Measurements from ENCODE around the gene CC2D1A.

CC2D1A gene

DNA sequence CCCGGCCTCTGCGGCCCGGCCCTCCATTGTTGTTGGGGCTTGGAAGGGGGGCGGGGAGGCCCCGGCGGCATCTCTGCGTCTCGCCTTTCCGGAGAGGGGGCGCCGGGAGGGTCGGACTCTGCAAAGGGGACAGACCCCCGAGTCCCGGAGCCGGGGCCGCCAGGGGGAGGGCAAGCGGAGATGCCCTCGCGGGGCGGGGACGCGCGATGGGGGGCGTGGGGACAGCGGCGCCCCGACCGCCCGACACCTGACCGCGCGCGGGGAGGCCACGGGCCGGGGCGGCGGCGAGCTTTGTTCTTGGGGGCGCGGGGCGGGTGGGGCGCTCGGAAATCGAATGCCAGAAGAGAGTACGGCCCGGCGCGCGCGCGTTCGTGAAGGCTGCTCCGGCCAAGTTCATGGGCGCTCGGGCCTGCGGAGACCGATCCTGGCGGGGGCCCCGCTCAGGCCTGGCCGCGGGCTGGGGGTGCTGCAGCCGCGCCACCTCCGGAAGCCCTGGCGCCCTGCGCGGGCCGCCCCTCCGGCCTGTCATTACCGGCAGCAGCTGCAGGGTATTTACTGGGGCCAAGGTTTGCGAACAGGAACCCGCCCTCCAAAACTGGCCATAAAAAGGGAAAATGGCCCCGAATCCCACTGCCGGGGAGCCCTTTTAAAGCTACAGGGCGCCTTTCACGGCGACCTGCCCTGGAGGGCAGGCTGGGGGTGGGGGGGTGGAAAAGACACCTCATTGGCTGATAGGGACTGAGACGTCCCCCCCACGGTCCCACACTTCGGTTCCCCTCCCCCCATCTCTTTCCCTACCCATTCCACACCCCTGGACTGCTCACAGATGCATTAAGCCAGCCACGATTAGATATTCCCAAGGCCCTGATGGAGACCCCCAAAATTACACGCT, 40.2 kb upstream of the CC2D1A start:
- Histone ChIP-seq H3K4me3 (ENCODE audit: low read length in 2 of 2) (peak overlapping the region; percentile 62), H3K27ac (ENCODE audit: low read depth in 2 of 2, low read length in 2 of 2) (no peak overlapping the region), H3K27me3 (ENCODE audit: control insufficient read depth in 2 of 2, insufficient read depth in 2 of 2, low read length in 2 of 2) (peaks cover 3 to 4% of the 10 kb centered on the region in 2 donors), H3K9me3 (ENCODE audit: control insufficient read depth in 2 of 2, low read length in 2 of 2) (no peaks in the 10 kb centered on the region), H3K36me3 (ENCODE audit: control insufficient read depth in 2 of 2, insufficient read depth in 2 of 2, low read length in 2 of 2) (no peaks in the 10 kb centered on the region), H3K4me1 (ENCODE audit: control insufficient read depth in 2 of 2, insufficient read depth in 2 of 2, low read length in 2 of 2) (peaks cover 7 to 15% of the 10 kb centered on the region in 2 donors), H3K9ac (ENCODE audit: low read depth in 1 of 2, low read length in 2 of 2) (peak overlapping the region; percentile 44 to 75)

- H3K4me3 ChIP-seq (ENCODE audit: low read length in 2 of 2), result peak overlapping the region; percentile 62
- H3K27ac ChIP-seq (ENCODE audit: low read depth in 2 of 2, low read length in 2 of 2), result no peak overlapping the region
- peak overlapping the region in 1 of 2 donors; percentile 75 for H3K9ac ChIP-seq (ENCODE audit: low read depth in 1 of 2, low read length in 2 of 2)
Measured at GRCh38 chr19:13866463-13867046, 39.4 kb upstream of the CC2D1A start.

GRCh38 chr19:13868663-13869062, 37.3 kb upstream of the CC2D1A start:
- H3K9ac ChIP-seq (ENCODE audit: low read depth in 1 of 2, low read length in 2 of 2), result no peak overlapping the region
- H3K27ac ChIP-seq (ENCODE audit: low read depth in 2 of 2, low read length in 2 of 2), result no peak overlapping the region
- H3K9me3 ChIP-seq (ENCODE audit: control insufficient read depth in 2 of 2, low read length in 2 of 2), result no peaks in the 10 kb centered on the region
- H3K4me3 ChIP-seq (ENCODE audit: low read length in 2 of 2), result no peak overlapping the region
- no peaks in the 10 kb centered on the region for H3K36me3 ChIP-seq (ENCODE audit: control insufficient read depth in 2 of 2, insufficient read depth in 2 of 2, low read length in 2 of 2)
- peaks cover 3 to 4% of the 10 kb centered on the region in 2 donors for H3K27me3 ChIP-seq (ENCODE audit: control insufficient read depth in 2 of 2, insufficient read depth in 2 of 2, low read length in 2 of 2)
- peaks cover 0 to 9% of the 10 kb centered on the region in 2 donors for H3K4me1 ChIP-seq (ENCODE audit: control insufficient read depth in 2 of 2, insufficient read depth in 2 of 2, low read length in 2 of 2)

More at GRCh38 chr19:13866463-13867046, 39.4 kb upstream of the CC2D1A start:
- Histone ChIP-seq H3K27me3 (ENCODE audit: control insufficient read depth in 2 of 2, insufficient read depth in 2 of 2, low read length in 2 of 2) (peaks cover 3 to 4% of the 10 kb centered on the region in 2 donors), H3K4me1 (ENCODE audit: control insufficient read depth in 2 of 2, insufficient read depth in 2 of 2, low read length in 2 of 2) (peaks cover 3 to 13% of the 10 kb centered on the region in 2 donors), H3K36me3 (ENCODE audit: control insufficient read depth in 2 of 2, insufficient read depth in 2 of 2, low read length in 2 of 2) (no peaks in the 10 kb centered on the region), H3K9me3 (ENCODE audit: control insufficient read depth in 2 of 2, low read length in 2 of 2) (no peaks in the 10 kb centered on the region)

- Histone ChIP-seq H3K4me1 (ENCODE audit: control insufficient read depth in 2 of 2, insufficient read depth in 2 of 2, low read length in 2 of 2) (peaks cover 0 to 9% of the 10 kb centered on the region in 2 donors), H3K27me3 (ENCODE audit: control insufficient read depth in 2 of 2, insufficient read depth in 2 of 2, low read length in 2 of 2) (peaks cover 3 to 4% of the 10 kb centered on the region in 2 donors), H3K27ac (ENCODE audit: low read depth in 2 of 2, low read length in 2 of 2) (no peak overlapping the region), H3K4me3 (ENCODE audit: low read length in 2 of 2) (no peak overlapping the region), H3K36me3 (ENCODE audit: control insufficient read depth in 2 of 2, insufficient read depth in 2 of 2, low read length in 2 of 2) (no peaks in the 10 kb centered on the region), H3K9ac (ENCODE audit: low read depth in 1 of 2, low read length in 2 of 2) (no peak overlapping the region), H3K9me3 (ENCODE audit: control insufficient read depth in 2 of 2, low read length in 2 of 2) (no peaks in the 10 kb centered on the region)
Measured at GRCh38 chr19:13869281-13869680, 36.7 kb upstream of the CC2D1A start.

DNA sequence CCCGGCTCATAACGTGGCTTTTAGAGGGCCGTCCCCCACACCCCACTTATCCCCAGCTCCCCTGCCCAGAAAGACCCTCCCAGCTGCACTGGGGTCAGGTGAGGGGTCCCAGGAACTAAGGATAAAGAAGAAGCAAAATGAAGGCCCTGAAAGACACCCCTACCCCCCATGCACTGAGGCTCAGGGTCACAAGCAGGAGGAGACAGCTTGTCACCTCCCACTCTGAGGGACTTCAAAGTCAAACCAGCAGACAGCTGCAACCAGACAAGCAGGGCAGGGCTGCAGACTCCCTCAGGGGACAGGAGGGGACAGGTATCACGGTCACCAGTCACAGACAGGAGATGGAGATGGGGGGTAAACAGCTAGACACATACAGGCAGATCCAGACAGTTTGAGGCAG, 35.1 kb upstream of the CC2D1A start:
- no peak overlapping the region for H3K4me3 ChIP-seq (ENCODE audit: low read length in 2 of 2)
- peaks cover 3 to 4% of the 10 kb centered on the region in 2 donors for H3K27me3 ChIP-seq (ENCODE audit: control insufficient read depth in 2 of 2, insufficient read depth in 2 of 2, low read length in 2 of 2)
- no peak overlapping the region for H3K27ac ChIP-seq (ENCODE audit: low read depth in 2 of 2, low read length in 2 of 2)
- no peaks in the 10 kb centered on the region for H3K36me3 ChIP-seq (ENCODE audit: control insufficient read depth in 2 of 2, insufficient read depth in 2 of 2, low read length in 2 of 2)
- H3K9me3 ChIP-seq (ENCODE audit: control insufficient read depth in 2 of 2, low read length in 2 of 2), result no peaks in the 10 kb centered on the region
- H3K4me1 ChIP-seq (ENCODE audit: control insufficient read depth in 2 of 2, insufficient read depth in 2 of 2, low read length in 2 of 2), result peaks cover 0 to 6% of the 10 kb centered on the region in 2 donors
- H3K9ac ChIP-seq (ENCODE audit: low read depth in 1 of 2, low read length in 2 of 2), result no peak overlapping the region

DNA sequence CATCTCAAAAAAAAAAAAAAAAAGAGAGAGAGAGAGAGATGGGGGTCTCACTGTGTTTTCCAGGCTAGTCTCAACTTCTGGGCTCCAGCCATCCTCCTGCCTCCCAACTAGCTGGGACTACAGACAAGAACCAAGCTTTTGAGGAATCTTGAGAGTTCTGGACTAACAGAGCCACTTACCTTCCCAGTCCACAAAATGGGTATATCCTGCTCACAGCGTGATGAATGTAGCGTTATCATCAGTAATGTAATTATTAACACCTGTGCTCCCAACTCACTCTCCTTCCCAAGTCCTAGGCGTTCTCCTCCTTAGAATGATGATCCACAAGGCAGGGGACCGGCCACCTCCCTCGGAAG, 33.7 kb upstream of the CC2D1A start:
- peak overlapping the region in 1 of 2 donors; percentile 53 for H3K9ac ChIP-seq (ENCODE audit: low read depth in 1 of 2, low read length in 2 of 2)

GRCh38 chr19:13872695-13873389, 33.2 kb upstream of the CC2D1A start:
- Histone ChIP-seq H3K4me1 (ENCODE audit: control insufficient read depth in 2 of 2, insufficient read depth in 2 of 2, low read length in 2 of 2) (peaks cover 0 to 3% of the 10 kb centered on the region in 2 donors), H3K4me3 (ENCODE audit: low read length in 2 of 2) (peak overlapping the region; percentile 44 to 45), H3K27me3 (ENCODE audit: control insufficient read depth in 2 of 2, insufficient read depth in 2 of 2, low read length in 2 of 2) (no peaks in the 10 kb centered on the region), H3K9me3 (ENCODE audit: control insufficient read depth in 2 of 2, low read length in 2 of 2) (no peaks in the 10 kb centered on the region), H3K9ac (ENCODE audit: low read depth in 1 of 2, low read length in 2 of 2) (peak overlapping the region in 1 of 2 donors; percentile 53), H3K27ac (ENCODE audit: low read depth in 2 of 2, low read length in 2 of 2) (no peak overlapping the region), H3K36me3 (ENCODE audit: control insufficient read depth in 2 of 2, insufficient read depth in 2 of 2, low read length in 2 of 2) (no peaks in the 10 kb centered on the region)

More for the DNA sequence above, 33.7 kb upstream of the CC2D1A start:
- no peaks in the 10 kb centered on the region for H3K27me3 ChIP-seq (ENCODE audit: control insufficient read depth in 2 of 2, insufficient read depth in 2 of 2, low read length in 2 of 2)
- H3K4me3 ChIP-seq (ENCODE audit: low read length in 2 of 2), result peak overlapping the region in 1 of 2 donors; percentile 44
- peaks cover 0 to 3% of the 10 kb centered on the region in 2 donors for H3K4me1 ChIP-seq (ENCODE audit: control insufficient read depth in 2 of 2, insufficient read depth in 2 of 2, low read length in 2 of 2)
- no peaks in the 10 kb centered on the region for H3K36me3 ChIP-seq (ENCODE audit: control insufficient read depth in 2 of 2, insufficient read depth in 2 of 2, low read length in 2 of 2)
- no peak overlapping the region for H3K27ac ChIP-seq (ENCODE audit: low read depth in 2 of 2, low read length in 2 of 2)
- H3K9me3 ChIP-seq (ENCODE audit: control insufficient read depth in 2 of 2, low read length in 2 of 2), result no peaks in the 10 kb centered on the region

- Histone ChIP-seq H3K9me3 (ENCODE audit: control insufficient read depth in 2 of 2, low read length in 2 of 2) (no peaks in the 10 kb centered on the region), H3K4me3 (ENCODE audit: low read length in 2 of 2) (no peak overlapping the region), H3K9ac (ENCODE audit: low read depth in 1 of 2, low read length in 2 of 2) (no peak overlapping the region), H3K27ac (ENCODE audit: low read depth in 2 of 2, low read length in 2 of 2) (no peak overlapping the region), H3K36me3 (ENCODE audit: control insufficient read depth in 2 of 2, insufficient read depth in 2 of 2, low read length in 2 of 2) (no peaks in the 10 kb centered on the region), H3K4me1 (ENCODE audit: control insufficient read depth in 2 of 2, insufficient read depth in 2 of 2, low read length in 2 of 2) (peaks cover 0 to 3% of the 10 kb centered on the region in 2 donors), H3K27me3 (ENCODE audit: control insufficient read depth in 2 of 2, insufficient read depth in 2 of 2, low read length in 2 of 2) (no peaks in the 10 kb centered on the region)
Measured at GRCh38 chr19:13873834-13874515, 32.0 kb upstream of the CC2D1A start.

- no peak overlapping the region for H3K9ac ChIP-seq (ENCODE audit: low read depth in 1 of 2, low read length in 2 of 2)
- no peaks in the 10 kb centered on the region for H3K27me3 ChIP-seq (ENCODE audit: control insufficient read depth in 2 of 2, insufficient read depth in 2 of 2, low read length in 2 of 2)
- H3K36me3 ChIP-seq (ENCODE audit: control insufficient read depth in 2 of 2, insufficient read depth in 2 of 2, low read length in 2 of 2), result no peaks in the 10 kb centered on the region
- H3K4me1 ChIP-seq (ENCODE audit: control insufficient read depth in 2 of 2, insufficient read depth in 2 of 2, low read length in 2 of 2), result peaks cover 11 to 17% of the 10 kb centered on the region in 2 donors
- H3K27ac ChIP-seq (ENCODE audit: low read depth in 2 of 2, low read length in 2 of 2), result no peak overlapping the region
- H3K4me3 ChIP-seq (ENCODE audit: low read length in 2 of 2), result no peak overlapping the region
- H3K9me3 ChIP-seq (ENCODE audit: control insufficient read depth in 2 of 2, low read length in 2 of 2), result no peaks in the 10 kb centered on the region
Measured at GRCh38 chr19:13875824-13876223, 30.2 kb upstream of the CC2D1A start.
